Mucosa of descending colon (tissue), 3 donors: ENCODE measurements around the gene SMARCC1. TPM values are rescaled to one million over a fixed set of nuclear protein-coding genes. Genes with fewer than 3 reads are reported as not detected.
A peak's percentile ranks its signal among the peaks of the same experiment; 100 is the strongest.

Experiments
- ATAC-seq: fragments of 200-7000 bp; cut with Tn5 transposase; one replicate; pipeline ENCODE4 v1.9.1; 2020; ENCODE audit warnings: mild to moderate bottlenecking, moderate library complexity
- DNase-seq, 3 donors: peaks; one replicate each; pipeline ENCODE4 v3.0.0-alpha.2; 2020
- H3K36me3 ChIP-seq: fragments of 200-600 bp; one replicate; pipeline ENCODE4 v1.8.0; 2021; ENCODE audit warnings: low read depth, mild to moderate bottlenecking
- H3K4me1 ChIP-seq: fragments of 200-600 bp; one replicate; pipeline ENCODE4 v1.8.0; 2021; ENCODE audit warnings: low read depth, mild to moderate bottlenecking
- H3K4me3 ChIP-seq: fragments of 200-600 bp; one replicate; pipeline ENCODE4 v1.8.0; 2021; ENCODE audit warnings: mild to moderate bottlenecking
- H3K9me3 ChIP-seq: fragments of 200-600 bp; one replicate; pipeline ENCODE4 v1.8.0; 2021; ENCODE audit warnings: mild to moderate bottlenecking
- intact Hi-C, 2 donors: fragments of 100-400 bp; cut with DNase I in 1 of 2; cut with micrococcal nuclease in 1 of 2; formaldehyde crosslinking; loops; one replicate each; pipeline versions ENCODE4 v1.11.0 to v1.11.1; 2022; cut with DNase I, micrococcal nuclease
- total RNA-seq, 3 donors: library from RNA; stranded (reverse); fragmentation: NEBNext Ultra II Directional in 2 of 3; extraction: Animal tissue kit (Norgen Biotek cat#: 25700) in 2 of 3; gene quantifications; one replicate each; pipeline versions ENCODE4 v1.2.1 to v1.2.4, GENCODE V29; 2021 to 2023
- TF ChIP-seq, protein P1 (sequence below): fragments of 200-600 bp; IDR thresholded peaks from one replicate; pipeline ENCODE4 v1.8.0; 2022; ENCODE audit warnings: antibody characterized with exemption, mild to moderate bottlenecking
- donor health status: DM: no; HTN: no; CAD: no; lungs with moderate emphysema.
- donor health status: DM: no; HTN: no; CAD: no.
- donor health status: DM: no; HTN: yes; CAD: no.

The SMARCC1 gene
- total RNA-seq, 3 donors from 2014 or later, result 61.5 to 117 (median 71.5) TPM

DNA sequence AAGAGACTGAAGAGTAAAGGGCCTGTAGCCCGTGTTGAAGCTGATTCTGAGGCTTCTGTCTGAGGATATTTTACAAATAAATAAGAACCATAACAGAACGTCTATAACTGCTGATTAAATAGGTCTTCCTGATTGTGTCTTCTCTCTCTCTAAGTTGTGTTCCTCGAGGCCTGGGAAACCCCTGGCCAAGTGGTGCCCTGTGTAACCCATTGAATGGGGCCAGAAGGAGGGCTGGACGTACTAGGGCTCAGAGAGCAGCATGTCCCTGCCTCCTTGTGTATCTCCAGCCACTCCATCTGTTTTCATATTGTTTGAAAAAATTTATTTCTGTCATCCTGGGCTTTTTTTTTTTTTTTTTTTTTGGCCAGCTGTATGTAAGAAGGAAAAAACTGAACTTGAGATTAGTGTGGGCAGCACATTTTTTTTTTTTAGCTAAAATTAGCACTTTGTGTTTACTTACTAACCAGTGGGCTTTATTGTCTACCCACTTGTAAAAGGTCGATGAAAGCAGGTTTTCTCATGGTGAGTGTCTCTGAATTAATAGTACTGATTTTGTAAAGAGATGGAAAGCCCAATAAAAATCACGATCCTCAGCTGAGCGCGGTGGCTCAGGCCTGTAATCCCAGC lies 32.0 kb upstream of the SMARCC1 start:
- H3K4me3 ChIP-seq, result no peak overlapping the region
- no peaks in the 10 kb centered on the region for H3K9me3 ChIP-seq
- ATAC-seq (no peak), DNase-seq (no peak)
- TF ChIP-seq, protein P1, sequence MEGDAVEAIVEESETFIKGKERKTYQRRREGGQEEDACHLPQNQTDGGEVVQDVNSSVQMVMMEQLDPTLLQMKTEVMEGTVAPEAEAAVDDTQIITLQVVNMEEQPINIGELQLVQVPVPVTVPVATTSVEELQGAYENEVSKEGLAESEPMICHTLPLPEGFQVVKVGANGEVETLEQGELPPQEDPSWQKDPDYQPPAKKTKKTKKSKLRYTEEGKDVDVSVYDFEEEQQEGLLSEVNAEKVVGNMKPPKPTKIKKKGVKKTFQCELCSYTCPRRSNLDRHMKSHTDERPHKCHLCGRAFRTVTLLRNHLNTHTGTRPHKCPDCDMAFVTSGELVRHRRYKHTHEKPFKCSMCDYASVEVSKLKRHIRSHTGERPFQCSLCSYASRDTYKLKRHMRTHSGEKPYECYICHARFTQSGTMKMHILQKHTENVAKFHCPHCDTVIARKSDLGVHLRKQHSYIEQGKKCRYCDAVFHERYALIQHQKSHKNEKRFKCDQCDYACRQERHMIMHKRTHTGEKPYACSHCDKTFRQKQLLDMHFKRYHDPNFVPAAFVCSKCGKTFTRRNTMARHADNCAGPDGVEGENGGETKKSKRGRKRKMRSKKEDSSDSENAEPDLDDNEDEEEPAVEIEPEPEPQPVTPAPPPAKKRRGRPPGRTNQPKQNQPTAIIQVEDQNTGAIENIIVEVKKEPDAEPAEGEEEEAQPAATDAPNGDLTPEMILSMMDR, result no peak
- no peaks in the 10 kb centered on the region for H3K4me1 ChIP-seq
- H3K36me3 ChIP-seq, result no peaks in the 10 kb centered on the region
- intact Hi-C loops, result no loop called here

DNA sequence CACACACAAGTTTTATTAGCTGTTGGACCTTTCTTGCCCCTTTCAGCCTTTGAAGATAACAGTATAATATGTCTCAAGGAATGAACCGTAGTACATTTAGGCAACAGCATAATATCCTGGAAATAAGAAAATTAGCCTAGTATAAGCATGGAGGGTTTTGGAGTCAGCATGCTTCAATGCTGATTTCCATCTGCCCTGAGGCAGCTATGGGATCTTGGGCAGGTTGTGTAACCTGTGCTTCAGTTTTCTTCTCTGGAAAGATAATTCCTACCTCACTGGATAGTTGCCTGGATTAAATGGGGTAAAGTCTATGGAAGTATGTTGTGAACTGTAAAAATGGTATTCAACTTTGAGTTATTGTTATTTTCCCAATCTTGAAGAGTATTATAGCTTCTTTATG lies 22.9 kb upstream of the SMARCC1 start:
- Histone ChIP-seq H3K36me3 (no peaks in the 10 kb centered on the region), H3K9me3 (no peaks in the 10 kb centered on the region), H3K4me3 (no peak overlapping the region), H3K4me1 (peaks cover 9% of the 10 kb centered on the region)
- intact Hi-C loops, result no loop called here
- ATAC-seq (no peak), DNase-seq (no peak)
- TF ChIP-seq, protein P1, result no peak

DNA sequence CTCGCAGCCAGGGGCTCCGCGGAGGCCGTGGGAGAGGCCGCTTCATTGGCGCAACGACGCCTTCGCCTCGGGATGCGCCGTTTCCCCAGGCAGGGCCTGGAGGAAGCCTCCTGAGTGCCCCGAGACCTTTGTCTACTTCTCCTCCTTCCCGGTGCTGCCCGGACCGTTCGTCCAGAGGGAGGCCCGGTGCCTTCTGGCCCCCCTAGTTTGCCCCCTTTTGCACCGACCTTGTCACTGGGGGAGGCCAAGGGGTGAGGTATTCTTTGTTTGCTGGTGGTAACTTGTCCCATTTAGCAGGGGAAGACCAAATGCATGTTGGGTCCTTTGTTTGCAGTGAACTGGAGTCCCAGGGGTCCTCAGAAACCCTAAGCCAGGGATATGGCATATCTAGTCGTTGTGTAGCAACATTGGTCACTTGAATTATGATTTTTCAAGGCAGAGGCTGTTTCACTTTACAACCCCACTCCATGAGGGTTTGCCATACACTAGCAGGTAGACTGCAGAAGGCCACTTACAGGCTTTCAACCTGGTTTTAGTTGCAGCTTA lies 21.9 kb upstream of the SMARCC1 start:
- no peak for DNase-seq
- Histone ChIP-seq H3K4me3 (peak overlapping the region; percentile 51), H3K9me3 (no peaks in the 10 kb centered on the region), H3K36me3 (no peaks in the 10 kb centered on the region), H3K4me1 (peaks cover 9% of the 10 kb centered on the region)
- intact Hi-C loops, result no loop called here
- no peak for ATAC-seq
- TF ChIP-seq, protein P1, result no peak

DNA sequence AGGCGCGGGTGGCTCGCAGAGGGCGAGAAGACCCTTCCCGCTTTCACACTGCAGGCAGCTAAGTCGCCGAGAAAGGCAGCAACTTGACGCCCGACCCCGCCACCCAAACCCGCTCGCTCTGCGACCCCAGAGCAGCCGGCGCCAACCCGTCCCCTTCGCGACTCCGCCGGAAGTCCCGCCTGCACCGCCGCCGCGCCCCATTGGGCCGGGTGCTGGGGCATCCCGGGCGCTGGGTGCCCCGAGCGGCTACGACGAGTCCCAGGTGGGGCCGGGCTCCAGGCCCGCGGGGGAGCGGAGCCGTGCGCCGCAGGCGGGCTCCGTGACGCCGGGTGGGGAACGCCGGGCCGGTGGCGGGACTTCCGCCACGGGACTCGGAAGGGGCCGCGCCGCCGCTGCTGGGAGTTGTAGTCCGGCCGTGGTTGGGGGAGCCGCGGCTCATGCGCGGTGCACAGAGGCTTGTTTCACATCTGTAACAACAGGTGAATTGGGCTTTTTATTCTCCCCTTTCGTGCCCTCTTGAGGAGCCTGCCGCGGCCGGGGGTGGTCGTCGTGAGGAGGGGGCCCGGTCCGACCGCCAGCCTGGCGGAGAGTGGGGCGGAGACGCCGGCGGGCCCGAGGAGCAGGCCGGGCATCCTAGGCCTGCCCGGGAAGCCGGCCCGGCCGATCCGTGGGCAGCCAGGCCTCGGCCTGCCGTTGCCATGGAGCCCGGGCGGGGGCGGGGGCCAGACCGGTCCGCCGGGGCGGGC lies 21.2 kb upstream of the SMARCC1 start, which contains the start of gene DHX30:
DHX30 (plus strand) TSS at position 405 of the 746 bp plus-strand sequence. CDS start 7,546 bp downstream, outside the sequence.
- H3K4me1 ChIP-seq, result peaks cover 9% of the 10 kb centered on the region
- intact Hi-C loops, result no loop called here
- DNase-seq (peak; percentile 90 to 92 (median 92)), ATAC-seq (peak; percentile 95)
- H3K4me3 ChIP-seq, result peak within 1 kb of the TSS; percentile 51
- no peaks in the 10 kb centered on the region for H3K9me3 ChIP-seq
- no peaks in the 10 kb centered on the region for H3K36me3 ChIP-seq
- TF ChIP-seq, protein P1, result no peak

DNA sequence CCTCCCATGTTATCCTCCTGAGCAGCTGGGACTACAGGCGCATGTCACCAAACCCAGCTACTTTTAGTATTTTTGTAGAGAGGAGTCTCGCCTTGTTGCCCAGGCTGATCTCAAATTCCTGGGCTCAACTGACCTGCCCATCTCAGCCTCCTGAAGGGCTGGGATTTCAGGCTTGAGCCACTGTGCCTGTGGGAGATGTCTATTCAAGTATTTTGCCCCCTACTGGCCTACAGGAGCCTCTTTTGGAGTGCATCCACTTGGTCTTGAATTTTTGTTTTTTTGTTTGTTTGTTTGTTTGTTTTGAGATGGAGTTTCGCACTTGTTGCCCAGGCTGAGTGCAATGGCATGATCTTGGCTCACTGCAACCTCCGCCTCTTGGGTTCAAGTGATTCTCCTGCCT lies 18.0 kb upstream of the SMARCC1 start:
- no peak for DNase-seq
- Histone ChIP-seq H3K36me3 (no peaks in the 10 kb centered on the region), H3K4me3 (no peak overlapping the region), H3K9me3 (no peaks in the 10 kb centered on the region), H3K4me1 (peaks cover 9% of the 10 kb centered on the region)
- ATAC-seq, result no peak
- TF ChIP-seq, protein P1, result no peak
- intact Hi-C loops, result no loop called here
